ENCODE results near the gene LMCD1.

LMCD1 gene

GRCh38 chr3:8501371-8502131 is at the start of gene LMCD1:
Gene LMCD1 (plus strand): TSS chr3:8501823. CDS start chr3:8501939, 116 bp downstream.
- ATAC-seq (replicated peaks; ENCODE audit: extremely low read depth, poor library complexity, severe bottlenecking): peak; percentile 95
- peak within 1 kb of the TSS; percentile 82 for H3K4me3 Mint-ChIP-seq
- H3K4me1 Mint-ChIP-seq: peaks cover 9% of the 10 kb centered on the region
- DNase-seq (ENCODE audit: low spot score in 2 of 2): peak; percentile 40 to 68
- H3K27me3 Mint-ChIP-seq: no peaks in the 10 kb centered on the region
- no peaks in the 10 kb centered on the region for H3K9me3 Mint-ChIP-seq
- H3K27ac Mint-ChIP-seq (ENCODE audit: low read depth): peak within 1 kb of the TSS; percentile 78
- no peaks in the 10 kb centered on the region for H3K36me3 Mint-ChIP-seq (ENCODE audit: insufficient read depth)

GRCh38 chr3:8452112-8452511 is 49.5 kb upstream of the LMCD1 start:
- H3K4me1 Mint-ChIP-seq: no peaks in the 10 kb centered on the region
- DNase-seq (ENCODE audit: low spot score in 2 of 2) (no peak), ATAC-seq (replicated peaks; ENCODE audit: extremely low read depth, poor library complexity, severe bottlenecking) (no peak)
- no peaks in the 10 kb centered on the region for H3K9me3 Mint-ChIP-seq
- no peak overlapping the region for H3K27ac Mint-ChIP-seq (ENCODE audit: low read depth)
- H3K4me3 Mint-ChIP-seq: no peak overlapping the region
- no peaks in the 10 kb centered on the region for H3K36me3 Mint-ChIP-seq (ENCODE audit: insufficient read depth)
- peaks cover 11% of the 10 kb centered on the region for H3K27me3 Mint-ChIP-seq

DNA sequence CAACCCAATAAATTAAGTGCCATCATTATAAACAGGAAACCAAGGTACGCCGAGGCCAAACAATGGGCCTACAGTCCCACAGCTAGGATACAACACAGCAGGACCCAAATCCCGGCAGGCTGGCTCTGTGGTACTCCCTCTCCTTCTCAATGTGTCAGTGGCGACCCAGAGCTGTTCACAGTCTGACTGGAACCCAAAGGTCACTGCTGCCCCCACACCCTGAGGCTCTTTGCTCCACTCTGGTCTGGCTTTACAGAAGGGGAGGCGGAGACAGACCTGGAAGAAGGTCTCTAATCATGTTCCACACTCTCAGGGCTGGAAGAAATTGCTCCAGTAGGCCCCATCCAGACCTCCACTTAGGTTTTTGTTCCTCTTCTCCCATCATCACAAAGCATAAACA is 48.5 kb upstream of the LMCD1 start:
- Mint-ChIP-seq H3K4me3 (no peak overlapping the region), H3K9me3 (no peaks in the 10 kb centered on the region), H3K27ac (ENCODE audit: low read depth) (no peak overlapping the region), H3K4me1 (no peaks in the 10 kb centered on the region), H3K36me3 (ENCODE audit: insufficient read depth) (no peaks in the 10 kb centered on the region), H3K27me3 (peaks cover 11% of the 10 kb centered on the region)
- no peak for ATAC-seq (replicated peaks; ENCODE audit: extremely low read depth, poor library complexity, severe bottlenecking)
- DNase-seq (ENCODE audit: low spot score in 2 of 2): no peak

- H3K27me3 Mint-ChIP-seq: peaks cover 10% of the 10 kb centered on the region
- H3K4me3 Mint-ChIP-seq: no peak overlapping the region
- H3K4me1 Mint-ChIP-seq: no peaks in the 10 kb centered on the region
- ATAC-seq (replicated peaks; ENCODE audit: extremely low read depth, poor library complexity, severe bottlenecking): no peak
- H3K9me3 Mint-ChIP-seq: no peaks in the 10 kb centered on the region
- no peaks in the 10 kb centered on the region for H3K36me3 Mint-ChIP-seq (ENCODE audit: insufficient read depth)
- H3K27ac Mint-ChIP-seq (ENCODE audit: low read depth): no peak overlapping the region
- no peak for DNase-seq (ENCODE audit: low spot score in 2 of 2)
Measured at GRCh38 chr3:8455526-8456411, 45.9 kb upstream of the LMCD1 start.

DNA sequence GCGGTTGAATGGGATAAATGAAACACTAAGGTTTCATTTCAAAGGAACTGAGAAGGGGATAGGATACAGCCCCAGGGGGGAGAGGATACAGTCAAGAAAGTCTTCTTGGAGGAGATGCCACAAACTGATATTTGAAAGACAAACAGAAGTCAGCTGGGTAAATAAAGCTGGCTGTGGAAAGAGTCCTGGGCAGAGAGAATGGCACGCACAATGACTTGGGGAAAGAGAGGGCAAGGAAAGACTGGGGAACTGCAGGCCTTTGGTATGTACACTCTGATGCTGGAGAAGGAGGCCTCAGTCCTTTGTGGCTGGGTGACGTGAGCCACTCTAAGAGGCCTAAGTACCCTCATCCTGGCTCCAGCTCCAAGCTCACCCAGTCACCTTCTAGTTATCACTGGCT is 45.2 kb upstream of the LMCD1 start:
- Mint-ChIP-seq H3K4me3 (no peak overlapping the region), H3K27me3 (peaks cover 9% of the 10 kb centered on the region), H3K36me3 (ENCODE audit: insufficient read depth) (no peaks in the 10 kb centered on the region), H3K27ac (ENCODE audit: low read depth) (no peak overlapping the region), H3K4me1 (no peaks in the 10 kb centered on the region), H3K9me3 (no peaks in the 10 kb centered on the region)
- ATAC-seq (replicated peaks; ENCODE audit: extremely low read depth, poor library complexity, severe bottlenecking) (no peak), DNase-seq (ENCODE audit: low spot score in 2 of 2) (no peak)

DNA sequence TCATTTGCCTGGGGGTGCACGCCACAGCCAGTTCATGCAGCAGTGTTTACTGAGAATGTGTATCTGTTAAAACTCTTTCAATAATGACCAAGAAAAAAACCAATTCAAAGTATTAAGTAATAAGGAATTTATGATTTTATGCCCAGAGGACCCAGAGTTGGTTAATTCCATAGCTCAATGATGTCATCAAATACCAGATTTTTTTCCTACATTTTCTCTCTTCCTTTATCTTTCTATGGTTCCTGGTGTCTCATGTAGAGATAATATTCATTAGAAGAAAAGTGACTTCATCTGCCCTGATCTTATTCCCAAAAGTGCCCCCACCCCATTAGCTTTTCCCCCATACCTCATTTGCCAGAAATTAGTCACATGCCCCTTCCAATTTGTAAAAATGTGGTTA is 44.6 kb upstream of the LMCD1 start:
- no peak for DNase-seq (ENCODE audit: low spot score in 2 of 2)
- Mint-ChIP-seq H3K4me1 (no peaks in the 10 kb centered on the region), H3K27me3 (peaks cover 8% of the 10 kb centered on the region), H3K36me3 (ENCODE audit: insufficient read depth) (no peaks in the 10 kb centered on the region), H3K27ac (ENCODE audit: low read depth) (no peak overlapping the region), H3K9me3 (no peaks in the 10 kb centered on the region), H3K4me3 (no peak overlapping the region)
- ATAC-seq (replicated peaks; ENCODE audit: extremely low read depth, poor library complexity, severe bottlenecking): no peak

DNA sequence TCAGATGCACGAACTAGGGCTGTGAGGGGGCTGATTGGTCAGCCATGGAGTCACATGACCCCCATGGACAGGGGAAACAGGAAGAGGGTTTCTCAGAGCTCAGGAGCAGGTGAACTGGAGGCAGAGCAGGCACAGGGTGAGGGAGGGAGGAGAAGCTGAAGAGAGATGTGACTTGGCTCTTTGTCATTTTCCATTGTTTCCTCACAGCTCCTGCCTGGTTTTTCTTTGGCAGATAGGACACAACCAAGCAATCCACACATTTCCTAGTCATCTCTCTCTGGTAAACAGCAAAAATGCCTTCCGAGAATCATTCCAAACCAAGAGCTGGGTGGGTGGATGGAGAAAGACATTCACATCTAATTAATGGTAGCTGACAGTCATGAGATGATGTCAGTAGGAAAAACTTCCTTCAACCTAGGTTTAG is 43.4 kb upstream of the LMCD1 start:
- Mint-ChIP-seq H3K27me3 (peaks cover 8% of the 10 kb centered on the region), H3K9me3 (no peaks in the 10 kb centered on the region), H3K36me3 (ENCODE audit: insufficient read depth) (peaks cover 1% of the 10 kb centered on the region), H3K4me1 (no peaks in the 10 kb centered on the region), H3K4me3 (no peak overlapping the region), H3K27ac (ENCODE audit: low read depth) (no peak overlapping the region)
- DNase-seq (ENCODE audit: low spot score in 2 of 2) (no peak), ATAC-seq (replicated peaks; ENCODE audit: extremely low read depth, poor library complexity, severe bottlenecking) (no peak)

- H3K4me1 Mint-ChIP-seq: no peaks in the 10 kb centered on the region
- H3K27ac Mint-ChIP-seq (ENCODE audit: low read depth): no peak overlapping the region
- H3K36me3 Mint-ChIP-seq (ENCODE audit: insufficient read depth): peaks cover 1% of the 10 kb centered on the region
- DNase-seq (ENCODE audit: low spot score in 2 of 2): no peak
- no peak overlapping the region for H3K4me3 Mint-ChIP-seq
- no peaks in the 10 kb centered on the region for H3K9me3 Mint-ChIP-seq
- ATAC-seq (replicated peaks; ENCODE audit: extremely low read depth, poor library complexity, severe bottlenecking): no peak
- H3K27me3 Mint-ChIP-seq: peaks cover 12% of the 10 kb centered on the region
Measured at GRCh38 chr3:8458711-8459110, 42.9 kb upstream of the LMCD1 start.

GRCh38 chr3:8460050-8460708 is 41.4 kb upstream of the LMCD1 start:
- peaks cover 18% of the 10 kb centered on the region for H3K27me3 Mint-ChIP-seq
- no peak overlapping the region for H3K4me3 Mint-ChIP-seq
- DNase-seq (ENCODE audit: low spot score in 2 of 2): no peak
- ATAC-seq (replicated peaks; ENCODE audit: extremely low read depth, poor library complexity, severe bottlenecking): no peak
- no peaks in the 10 kb centered on the region for H3K9me3 Mint-ChIP-seq
- H3K27ac Mint-ChIP-seq (ENCODE audit: low read depth): no peak overlapping the region
- H3K36me3 Mint-ChIP-seq (ENCODE audit: insufficient read depth): peaks cover 1% of the 10 kb centered on the region
- H3K4me1 Mint-ChIP-seq: no peaks in the 10 kb centered on the region

DNA sequence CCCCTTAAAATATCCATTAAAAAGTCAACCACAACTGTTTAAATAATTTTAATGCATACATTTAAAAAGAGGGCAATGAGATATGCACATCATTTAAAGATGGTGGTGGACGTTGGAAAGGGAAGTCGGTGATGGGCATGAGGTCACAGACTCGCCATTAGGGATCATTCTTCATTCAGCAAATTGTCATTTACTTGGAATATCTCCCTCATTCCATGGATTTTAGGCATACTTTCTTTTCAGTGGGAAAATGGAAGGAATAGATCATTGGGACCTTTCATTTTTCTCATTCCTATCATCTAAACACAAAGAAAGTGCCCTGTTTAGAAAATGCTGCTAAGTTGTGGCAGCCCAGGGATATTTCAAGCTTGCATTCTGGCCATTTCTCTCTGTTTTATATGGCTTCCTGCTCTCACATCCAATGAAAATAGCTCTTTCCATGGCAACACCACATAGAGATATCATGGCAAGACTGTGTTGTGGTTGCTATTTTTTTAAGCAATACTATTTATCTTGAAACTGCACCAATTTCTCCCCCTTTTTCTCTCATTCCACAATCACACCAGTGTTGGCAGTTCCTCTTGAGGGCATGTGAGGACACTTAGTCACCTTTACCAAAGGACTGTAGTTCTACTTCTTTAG is 40.7 kb upstream of the LMCD1 start:
- H3K27ac Mint-ChIP-seq (ENCODE audit: low read depth): no peak overlapping the region
- H3K36me3 Mint-ChIP-seq (ENCODE audit: insufficient read depth): peaks cover 1% of the 10 kb centered on the region
- H3K9me3 Mint-ChIP-seq: no peaks in the 10 kb centered on the region
- peaks cover 18% of the 10 kb centered on the region for H3K27me3 Mint-ChIP-seq
- DNase-seq (ENCODE audit: low spot score in 2 of 2) (no peak), ATAC-seq (replicated peaks; ENCODE audit: extremely low read depth, poor library complexity, severe bottlenecking) (no peak)
- H3K4me1 Mint-ChIP-seq: no peaks in the 10 kb centered on the region
- no peak overlapping the region for H3K4me3 Mint-ChIP-seq

- DNase-seq (ENCODE audit: low spot score in 2 of 2) (no peak), ATAC-seq (replicated peaks; ENCODE audit: extremely low read depth, poor library complexity, severe bottlenecking) (no peak)
- peaks cover 48% of the 10 kb centered on the region for H3K27me3 Mint-ChIP-seq
- H3K9me3 Mint-ChIP-seq: no peaks in the 10 kb centered on the region
- peaks cover 1% of the 10 kb centered on the region for H3K36me3 Mint-ChIP-seq (ENCODE audit: insufficient read depth)
- H3K4me3 Mint-ChIP-seq: no peak overlapping the region
- no peaks in the 10 kb centered on the region for H3K4me1 Mint-ChIP-seq
- H3K27ac Mint-ChIP-seq (ENCODE audit: low read depth): no peak overlapping the region
Measured at GRCh38 chr3:8464668-8465067, 37.0 kb upstream of the LMCD1 start.

DNA sequence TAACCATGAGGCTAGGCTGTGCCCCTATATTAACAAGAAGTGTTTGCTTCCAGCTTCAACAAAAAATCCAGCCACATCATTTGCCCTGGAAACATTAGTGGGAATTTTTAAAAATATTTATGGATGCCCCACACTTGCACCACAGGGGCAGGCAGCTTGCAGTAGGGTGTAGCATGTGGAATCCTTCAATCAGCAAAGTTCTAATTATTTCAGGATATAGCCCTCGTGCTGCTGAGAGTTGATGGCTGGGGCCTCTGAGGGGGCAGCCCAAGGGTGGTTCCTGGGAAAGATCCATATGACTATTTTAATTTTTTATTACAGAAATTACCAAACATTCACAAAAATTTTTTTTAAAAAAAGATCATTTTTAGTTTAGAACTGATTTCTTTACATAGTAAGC is 35.1 kb upstream of the LMCD1 start:
- Mint-ChIP-seq H3K27me3 (peaks cover 53% of the 10 kb centered on the region), H3K4me3 (no peak overlapping the region), H3K4me1 (no peaks in the 10 kb centered on the region), H3K9me3 (no peaks in the 10 kb centered on the region), H3K27ac (ENCODE audit: low read depth) (no peak overlapping the region), H3K36me3 (ENCODE audit: insufficient read depth) (peaks cover 1% of the 10 kb centered on the region)
- DNase-seq (ENCODE audit: low spot score in 2 of 2) (no peak), ATAC-seq (replicated peaks; ENCODE audit: extremely low read depth, poor library complexity, severe bottlenecking) (no peak)

All from central memory CD8-positive, alpha-beta T cell (primary cell).